HEK293T (cell line): ENCODE data around the gene CTNNA1.

Experiments
- CTCF ChIA-PET: fragments of 350-600 bp; formaldehyde crosslinking; extraction: SDS; loops from one replicate; lab custom pipeline; 2021; ENCODE audit warnings: antibody characterized with exemption, inconsistent platforms; lab: Yijun Ruan, JAX
- POLR2A ChIA-PET: fragments of 350-600 bp; formaldehyde crosslinking; extraction: SDS; loops from one replicate; lab custom pipeline; 2020; ENCODE audit warnings: antibody characterized with exemption, inconsistent platforms; lab: Yijun Ruan, JAX
- DNase-seq: peaks from one replicate; pipeline ENCODE4 v3.0.0; 2012; ENCODE audit warnings: mixed read lengths; ENCODE audit errors: extremely low spot score
- ARNT ChIP-seq: fragments of 450-650 bp; IDR thresholded peaks from 2 replicates; pipeline ENCODE4 v1.6.1; 2017; ENCODE audit warnings: mild to moderate bottlenecking
- BHLHE40 ChIP-seq: fragments of 450-650 bp; IDR thresholded peaks from 2 replicates; pipeline ENCODE4 v1.6.1; 2016; ENCODE audit warnings: mild to moderate bottlenecking, moderate library complexity, borderline replicate concordance
- CTBP1 ChIP-seq: fragments of 450-650 bp; IDR thresholded peaks from 2 replicates; pipeline ENCODE4 v1.6.1; 2016; ENCODE audit warnings: borderline replicate concordance
- ELF4 ChIP-seq: fragments of 450-650 bp; IDR thresholded peaks from 2 replicates; pipeline ENCODE4 v1.6.1; 2017; ENCODE audit warnings: antibody characterized with exemption
- FOXA1 ChIP-seq: fragments of 450-650 bp; IDR thresholded peaks from 2 replicates; pipeline ENCODE4 v1.6.1; 2016; ENCODE audit warnings: mild to moderate bottlenecking
- FOXK2 ChIP-seq: fragments of 450-650 bp; IDR thresholded peaks from 2 replicates; pipeline ENCODE4 v1.6.1; 2016; ENCODE audit warnings: mild to moderate bottlenecking
- FOXM1 ChIP-seq: fragments of 450-650 bp; IDR thresholded peaks from 2 replicates; pipeline ENCODE4 v1.6.1; 2017; ENCODE audit warnings: mild to moderate bottlenecking, borderline replicate concordance
- HDGF ChIP-seq: fragments of 450-650 bp; IDR thresholded peaks from 2 replicates; pipeline ENCODE4 v1.6.1; 2017; ENCODE audit warnings: antibody characterized with exemption, borderline replicate concordance
- L3MBTL2 ChIP-seq: fragments of 450-650 bp; conservative IDR thresholded peaks from 2 replicates; pipeline ENCODE4 v1.6.1; 2016; ENCODE audit warnings: mild to moderate bottlenecking
- LEF1 ChIP-seq: fragments of 450-650 bp; IDR thresholded peaks from 2 replicates; pipeline ENCODE4 v1.6.1; 2017; ENCODE audit warnings: mild to moderate bottlenecking, borderline replicate concordance
- NFRKB ChIP-seq: fragments of 450-650 bp; IDR thresholded peaks from 2 replicates; pipeline ENCODE4 v1.6.1; 2016; ENCODE audit warnings: mild to moderate bottlenecking, moderate library complexity
- PKNOX1 ChIP-seq: fragments of 450-650 bp; IDR thresholded peaks from 2 replicates; pipeline ENCODE4 v1.6.1; 2016
- SP1 ChIP-seq: fragments of 450-650 bp; IDR thresholded peaks from 2 replicates; pipeline ENCODE4 v1.6.1; 2017
- SUZ12 ChIP-seq: fragments of 450-650 bp; IDR thresholded peaks from 2 replicates; pipeline ENCODE4 v1.6.1; 2016; ENCODE audit warnings: mild to moderate bottlenecking
- TARDBP ChIP-seq: fragments of 450-650 bp; IDR thresholded peaks from 2 replicates; pipeline ENCODE4 v1.6.1; 2016
- ZNF384 ChIP-seq: fragments of 450-650 bp; IDR thresholded peaks from 2 replicates; pipeline ENCODE4 v1.6.1; 2016

Gene CTNNA1

GRCh38 chr5:138824516-138824915, 71.3 kb downstream of the CTNNA1 start:
- CTCF ChIA-PET = interaction anchor here (0.7 to 3.2 kb wide), 8 partner anchors 10 to 122 kb away, joined by 3 to 12 read pairs (median 4); no protein-coding TSS in a partner anchor
- DNase-seq = no peak
- POLR2A ChIA-PET = interaction anchor here (0.8 to 0.9 kb wide), 2 partner anchors 12 to 33 kb away, joined by 3 read pairs; no protein-coding TSS in a partner anchor
- TF ChIP-seq FOXA1 (no peak), SUZ12 (no peak), L3MBTL2 (no peak)

GRCh38 chr5:138824924-138825863, 72.0 kb downstream of the CTNNA1 start:
- TF ChIP-seq NFRKB (no peak), ZNF384 (peak; percentile 90)
- CTCF ChIA-PET = interaction anchor here (0.7 to 3.2 kb wide), 12 partner anchors 9 to 474 kb away, joined by 3 to 12 read pairs (median 4); no protein-coding TSS in a partner anchor
- POLR2A ChIA-PET = interaction anchor here (0.8 to 0.9 kb wide), 2 partner anchors 13 to 32 kb away, joined by 3 read pairs; no protein-coding TSS in a partner anchor
- peak; percentile 22 for DNase-seq

GRCh38 chr5:138828556-138828955, 75.3 kb downstream of the CTNNA1 start:
- DNase-seq = no peak
- POLR2A ChIA-PET = no interaction called here
- CTCF ChIA-PET = no interaction called here
- TF ChIP-seq BHLHE40 (no peak), FOXA1 (no peak), SUZ12 (no peak), SP1 (no peak)

GRCh38 chr5:138829341-138829740, 76.1 kb downstream of the CTNNA1 start:
- CTCF ChIA-PET = interaction anchor here (0.7 kb wide), 2 partner anchors 11 to 24 kb away, joined by 3 to 5 read pairs; no protein-coding TSS in a partner anchor
- POLR2A ChIA-PET = no interaction called here
- no peak for DNase-seq
- TF ChIP-seq ELF4 (no peak), SP1 (no peak), HDGF (no peak), NFRKB (no peak), SUZ12 (no peak), CTBP1 (no peak)

GRCh38 chr5:138831703-138832102, 78.5 kb downstream of the CTNNA1 start:
- TF ChIP-seq FOXA1 = no peak
- no peak for TF ChIP-seq BHLHE40
- no peak for TF ChIP-seq SP1
- no peak for TF ChIP-seq FOXK2
- TF ChIP-seq SUZ12 = no peak
- TF ChIP-seq L3MBTL2 = no peak
- TF ChIP-seq NFRKB = no peak
- TF ChIP-seq CTBP1 = no peak
- no peak for TF ChIP-seq ZNF384
- no peak for TF ChIP-seq FOXM1
- no peak for TF ChIP-seq TARDBP
- no peak for TF ChIP-seq LEF1
- CTCF ChIA-PET = interaction anchor here (0.6 kb wide), 1 partner anchor 457 kb away, joined by 3 read pairs; no protein-coding TSS in a partner anchor
- POLR2A ChIA-PET = no interaction called here
- DNase-seq = no peak

GRCh38 chr5:138832218-138832617, 79.0 kb downstream of the CTNNA1 start:
- TF ChIP-seq LEF1 (no peak), SUZ12 (no peak), FOXK2 (no peak), FOXM1 (no peak), NFRKB (no peak), ELF4 (no peak), CTBP1 (no peak), L3MBTL2 (no peak), TARDBP (no peak), PKNOX1 (no peak), BHLHE40 (no peak), HDGF (no peak), ARNT (no peak), ZNF384 (no peak), FOXA1 (no peak), SP1 (no peak)
- DNase-seq = no peak
- ChIA-PET CTCF (interaction anchor here (0.6 kb wide), 1 partner anchor 458 kb away, joined by 3 read pairs; no protein-coding TSS in a partner anchor), POLR2A (no interaction called here)

GRCh38 chr5:138833080-138833479, 79.9 kb downstream of the CTNNA1 start:
- TF ChIP-seq ELF4 (no peak), FOXK2 (no peak), TARDBP (no peak), ZNF384 (no peak), SUZ12 (no peak), NFRKB (no peak), SP1 (no peak), LEF1 (no peak), FOXM1 (no peak)
- CTCF ChIA-PET = interaction anchor here (1.6 kb wide), 1 partner anchor 11 kb away, joined by 3 read pairs; no protein-coding TSS in a partner anchor
- DNase-seq = no peak
- POLR2A ChIA-PET = no interaction called here
